Measurements from ENCODE around the gene WDR38. TPM values are rescaled to one million over a fixed set of nuclear protein-coding genes. Genes with fewer than 3 reads are reported as not detected.
A peak's percentile ranks its signal among the peaks of the same experiment; 100 is the strongest.

Gene WDR38
- total and polyA plus RNA-seq, 9 of the 15 experiments (the other 6 are each of a cell fraction or from before 2014, with no cell fraction given): not detected

- TF ChIP-seq TCF7 (IDR thresholded peaks at IDR 0.05; ENCODE audit: borderline replicate concordance) (no peak), CREB5 (CRISPR knock-in tag; IDR thresholded peaks at IDR 0.05) (no peak), TAL1 (IDR thresholded peaks at IDR 0.05) (no peak), NONO (IDR thresholded peaks at IDR 0.05; ENCODE audit: low read depth in 2 of 2, low read length in 1 of 2) (no peak), U2AF2 (optimal IDR thresholded peaks at IDR 0.05; ENCODE audit: low read depth, low read length) (no peak), EHMT2 (IDR thresholded peaks at IDR 0.05) (no peak), MYNN (IDR thresholded peaks at IDR 0.05) (no peak), MYNN (CRISPR knock-in tag; IDR thresholded peaks at IDR 0.05) (0 out of 2 replicates have a peak, but pooled peaks have one; percentile 17), PTRF (tag; IDR thresholded peaks at IDR 0.05) (no peak), WHSC1 (IDR thresholded peaks at IDR 0.05; ENCODE audit: low read length) (no peak), HLTF (IDR thresholded peaks at IDR 0.05) (no peak), BCL6 (CRISPR knock-in tag; IDR thresholded peaks at IDR 0.05) (no peak), ADNP (tag; IDR thresholded peaks at IDR 0.05) (no peak), ZNF511 (CRISPR knock-in tag; IDR thresholded peaks at IDR 0.05) (no peak), DIDO1 (tag; IDR thresholded peaks at IDR 0.05; ENCODE audit: low read depth) (no peak), HBP1 (CRISPR knock-in tag; IDR thresholded peaks at IDR 0.05) (peak; percentile 27; the same call in 1 of the 2 replicates), ZBTB8A (IDR thresholded peaks at IDR 0.05; ENCODE audit: partially characterized antibody) (no peak), ZNF311 (CRISPR knock-in tag; IDR thresholded peaks at IDR 0.05) (no peak), NCOA2 (IDR thresholded peaks at IDR 0.05; ENCODE audit: partially characterized antibody in 2 of 2) (no peak), ZNF24 (IDR thresholded peaks at IDR 0.05) (no peak), CEBPG (CRISPR knock-in tag; IDR thresholded peaks at IDR 0.05) (no peak), CEBPG (tag; conservative IDR thresholded peaks at IDR 0.05 in 1 of 2, IDR thresholded peaks at IDR 0.05 in 1 of 2) (no peak), PCBP2 (IDR thresholded peaks at IDR 0.05; ENCODE audit: low read depth, low read length, poor library complexity, severe bottlenecking) (no peak), BCLAF1 (IDR thresholded peaks at IDR 0.05; ENCODE audit: borderline replicate concordance in 1 of 2, control insufficient read depth in 1 of 2, low read depth in 2 of 2, low read length in 1 of 2) (no peak)
Measured at GRCh38 chr9:124859803-124860581, 6.7 kb downstream of the WDR38 start (continued).

Data from K562 (cell line).